NCI-H2029 (cell line): ENCODE data around the gene RDH12.
"Not testable (repeated sequence)": the region's sequence is repeated elsewhere in the genome, so short reads cannot be mapped to it uniquely, and the experiment has no call there.

Source experiments
- DNase-seq: peaks from one replicate; lab custom pipeline; 2025; lab: John Stamatoyannopoulos, UW

Gene RDH12

DNA sequence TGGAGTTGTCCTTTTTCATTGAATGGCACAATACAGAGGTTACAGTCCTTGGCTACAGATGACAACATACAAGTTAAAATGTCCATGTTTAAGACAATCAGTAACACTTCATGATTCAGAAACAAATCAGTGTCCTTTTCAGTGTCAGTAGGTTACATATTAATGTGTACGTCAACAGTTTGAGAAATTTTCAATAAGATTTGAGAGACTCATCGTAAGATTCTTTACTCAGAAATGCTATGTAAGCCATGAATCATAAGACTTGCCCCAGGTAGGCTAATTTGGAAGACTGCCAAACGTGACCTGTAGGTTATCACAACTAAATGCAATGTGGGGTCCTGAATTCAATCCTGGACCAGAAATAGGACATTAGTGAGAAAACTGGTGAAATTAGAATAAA, 3.5 kb downstream of the RDH12 start:
- no peak for DNase-seq

DNA sequence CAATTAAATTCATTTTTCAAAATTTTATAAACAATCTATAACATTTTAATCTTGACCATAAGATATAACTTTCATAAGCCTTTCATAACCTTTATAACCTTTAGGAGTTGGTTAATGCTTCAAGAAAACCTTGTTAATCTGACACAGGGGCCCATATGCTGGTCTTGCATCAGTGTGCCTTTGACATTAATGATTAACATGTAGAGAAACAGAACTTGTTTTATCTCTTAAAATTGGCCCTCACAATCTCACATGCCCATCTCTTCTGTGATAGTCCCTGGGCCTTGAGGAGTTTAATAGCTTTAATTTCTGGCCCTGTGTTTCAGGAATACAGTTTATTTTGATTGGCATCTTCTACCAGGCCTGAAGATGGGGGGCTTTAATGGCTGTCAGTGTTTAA, 7.7 kb downstream of the RDH12 start:
- not testable (repeated sequence) for DNase-seq

DNA sequence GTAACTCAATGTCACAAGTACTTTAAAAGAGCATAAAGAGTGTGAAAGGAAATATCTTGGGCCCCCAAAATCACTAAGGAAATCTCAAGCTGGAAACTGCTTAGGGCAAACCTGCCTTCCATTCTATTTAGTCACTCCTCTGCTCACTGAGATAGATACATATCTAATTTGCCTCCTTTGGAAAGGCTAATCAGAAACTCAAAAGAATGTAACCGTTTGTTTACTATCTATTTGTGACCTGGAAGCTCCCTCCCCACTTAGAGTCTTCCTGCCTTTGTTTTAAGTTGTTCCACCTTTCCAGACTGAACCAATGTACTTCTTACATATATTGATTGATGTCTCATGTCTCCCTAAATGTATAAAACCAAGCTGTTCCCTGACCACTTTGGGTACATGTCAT, 8.1 kb downstream of the RDH12 start:
- not testable (repeated sequence) for DNase-seq

DNA sequence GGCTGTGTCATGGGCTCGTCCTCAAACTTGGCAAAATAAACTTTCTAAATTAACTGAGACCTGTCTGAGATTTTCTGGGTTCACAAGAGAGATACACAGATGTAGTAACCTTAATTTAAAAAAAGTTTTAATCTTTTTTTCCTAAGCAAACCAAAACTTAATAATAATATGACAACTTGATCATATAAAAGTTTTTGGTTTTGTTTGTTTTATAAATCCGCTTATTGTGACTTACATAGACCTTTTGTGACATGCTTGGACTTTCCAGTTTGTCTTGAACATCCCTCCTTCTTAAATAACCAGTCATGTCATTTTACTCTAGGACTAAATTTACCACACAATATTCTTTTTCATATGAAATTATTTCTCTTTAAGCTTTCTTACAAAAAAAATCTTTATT, 8.5 kb downstream of the RDH12 start:
- DNase-seq = no peak

DNA sequence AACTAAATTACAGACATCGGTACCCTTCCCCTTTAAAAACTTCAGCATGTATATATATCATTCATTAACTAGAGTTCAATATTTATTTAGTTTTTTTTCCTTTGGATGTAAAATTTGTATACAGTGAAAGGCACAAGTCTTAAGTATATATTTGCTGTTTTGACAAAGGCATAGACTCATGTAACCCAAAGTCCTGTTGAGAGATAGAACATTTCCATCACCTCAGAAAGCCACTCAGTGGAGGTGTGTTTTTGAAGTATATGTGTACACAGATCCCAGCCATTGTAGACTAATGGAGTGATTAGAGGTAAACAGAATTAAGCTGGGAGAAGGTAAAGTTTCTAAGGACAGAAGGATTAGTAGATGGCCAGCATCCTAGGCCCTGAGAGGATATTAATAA, 15.4 kb downstream of the RDH12 start:
- no peak for DNase-seq

DNA sequence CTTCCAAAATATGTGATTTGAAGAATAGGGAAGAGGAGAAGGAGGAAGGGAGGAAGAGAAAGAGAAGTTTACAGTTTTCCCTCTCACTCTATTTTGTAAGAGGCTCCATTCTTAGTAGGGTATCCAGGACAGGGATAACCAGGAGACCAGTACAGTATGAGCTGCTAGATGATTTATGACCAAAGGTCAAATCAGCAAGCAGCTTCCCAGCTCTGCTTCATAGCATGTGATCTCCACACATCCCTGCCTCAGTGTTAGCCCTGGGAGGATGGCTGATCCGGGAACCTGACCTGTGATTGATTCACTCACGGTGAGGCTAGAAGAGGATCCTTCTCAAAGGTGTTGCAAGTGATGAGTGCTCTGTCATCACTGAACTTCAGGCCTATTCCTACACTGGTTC, 16.6 kb downstream of the RDH12 start:
- no peak for DNase-seq

DNA sequence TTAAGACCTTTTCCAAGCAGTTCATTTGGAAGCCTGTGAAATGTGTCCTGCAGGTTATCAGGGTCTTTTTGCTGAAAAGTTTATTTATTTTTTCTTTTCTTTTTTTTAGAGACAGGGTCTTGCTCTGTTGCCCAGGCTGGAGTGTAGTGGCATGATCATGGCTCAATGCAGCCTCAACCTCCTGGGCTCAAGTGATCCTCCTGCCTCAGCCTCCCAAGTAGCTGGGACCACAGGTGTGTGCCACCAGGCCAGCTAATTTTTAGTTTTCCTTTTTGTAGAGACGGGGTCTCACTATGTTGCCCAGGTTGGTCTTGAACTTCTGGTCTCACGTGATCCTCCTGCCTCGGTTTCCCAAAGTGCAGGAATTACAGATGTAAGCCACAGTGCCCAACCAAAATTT, 17.7 kb downstream of the RDH12 start:
- not testable (repeated sequence) for DNase-seq

DNA sequence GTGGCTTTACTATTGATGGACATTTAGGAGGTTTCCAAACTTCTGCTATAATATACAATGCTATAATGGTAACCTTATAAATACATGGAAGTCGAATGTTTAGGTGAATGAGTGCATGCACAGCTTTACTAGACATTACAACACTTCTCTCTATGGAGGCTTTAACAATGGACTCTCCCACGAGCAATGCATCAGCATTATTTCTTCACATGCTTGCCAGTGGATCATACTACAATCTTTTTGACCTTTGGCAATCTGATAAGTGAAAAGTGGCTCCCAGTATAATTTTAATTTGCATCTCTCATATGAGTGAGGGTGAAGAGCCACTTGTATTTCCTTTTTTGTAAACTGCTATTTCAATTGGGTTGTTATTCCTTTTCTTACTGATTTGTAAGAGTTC, 18.2 kb downstream of the RDH12 start:
- no peak for DNase-seq

DNA sequence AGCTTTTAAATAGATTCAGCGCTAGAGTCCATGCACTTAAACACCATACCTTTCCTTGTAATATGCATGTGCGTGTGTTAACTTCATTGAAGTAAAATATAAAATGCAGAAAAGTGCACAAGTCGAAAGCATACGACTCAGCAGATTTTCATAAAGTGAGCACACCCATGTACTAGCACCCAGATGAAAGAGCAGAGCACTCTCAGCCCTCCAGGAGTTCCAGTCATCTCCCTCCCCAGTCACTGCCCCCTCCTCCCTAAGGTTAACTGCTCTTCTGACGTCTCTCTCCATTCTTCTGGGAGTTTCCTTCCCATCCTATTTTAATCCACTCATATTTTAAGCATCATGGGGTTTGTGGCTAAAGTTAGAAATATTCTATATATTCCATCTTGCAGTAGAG, 20.2 kb downstream of the RDH12 start:
- no peak for DNase-seq

DNA sequence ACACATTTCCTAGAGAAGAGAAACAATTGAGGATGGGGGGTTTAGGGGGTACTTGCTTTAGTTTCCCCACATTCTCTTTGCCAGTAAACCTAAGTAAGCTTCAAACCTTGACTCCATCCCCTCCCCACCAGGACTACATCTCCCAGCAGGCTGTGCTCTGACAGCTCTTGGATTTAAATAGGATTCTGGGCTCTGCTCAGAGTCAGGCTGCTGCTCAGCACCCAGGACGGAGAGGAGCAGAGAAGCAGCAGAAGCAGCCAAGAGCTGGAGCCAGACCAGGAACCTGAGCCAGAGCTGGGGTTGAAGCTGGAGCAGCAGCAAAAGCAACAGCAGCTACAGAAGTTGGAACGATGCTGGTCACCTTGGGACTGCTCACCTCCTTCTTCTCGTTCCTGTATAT, 20.6 kb downstream of the RDH12 start:
- DNase-seq = no peak

DNA sequence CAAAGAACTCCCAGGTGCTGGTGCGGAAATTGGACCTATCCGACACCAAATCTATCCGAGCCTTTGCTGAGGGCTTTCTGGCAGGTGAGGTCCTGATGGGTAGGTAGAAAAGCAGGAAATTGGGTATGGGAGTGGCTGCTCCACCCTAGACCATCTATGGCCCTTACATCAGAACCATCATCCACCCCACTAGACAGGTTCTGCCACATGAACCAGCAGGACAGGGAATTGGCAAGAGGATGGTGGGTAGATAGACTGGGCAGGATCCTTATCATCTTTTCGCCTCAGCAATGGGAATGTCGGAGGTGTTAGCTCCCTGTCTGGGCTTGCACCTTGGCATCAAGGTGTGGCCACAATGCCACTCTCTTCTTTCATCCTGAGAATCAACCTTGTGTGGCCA, 23.5 kb downstream of the RDH12 start:
- DNase-seq = no peak

DNA sequence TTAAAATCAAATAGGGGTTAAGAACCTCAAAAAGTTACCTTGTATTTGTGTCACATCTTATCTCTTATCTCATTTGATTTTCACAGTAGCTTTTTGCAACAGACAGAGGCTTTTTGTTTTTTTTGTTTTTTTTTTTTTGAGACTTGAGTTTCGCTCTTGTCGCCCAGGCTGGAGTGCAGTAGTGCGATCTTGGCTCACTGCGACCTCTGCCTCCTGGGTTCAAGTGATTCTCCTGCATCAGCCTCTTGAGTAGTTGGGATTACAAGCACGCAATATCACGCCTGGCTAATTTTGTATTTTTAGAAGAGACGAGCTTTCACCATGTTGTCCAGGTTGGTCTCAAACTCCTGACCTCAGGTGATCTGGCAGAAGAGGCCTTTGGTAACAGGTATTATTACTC, 25.7 kb downstream of the RDH12 start:
- no peak for DNase-seq

DNA sequence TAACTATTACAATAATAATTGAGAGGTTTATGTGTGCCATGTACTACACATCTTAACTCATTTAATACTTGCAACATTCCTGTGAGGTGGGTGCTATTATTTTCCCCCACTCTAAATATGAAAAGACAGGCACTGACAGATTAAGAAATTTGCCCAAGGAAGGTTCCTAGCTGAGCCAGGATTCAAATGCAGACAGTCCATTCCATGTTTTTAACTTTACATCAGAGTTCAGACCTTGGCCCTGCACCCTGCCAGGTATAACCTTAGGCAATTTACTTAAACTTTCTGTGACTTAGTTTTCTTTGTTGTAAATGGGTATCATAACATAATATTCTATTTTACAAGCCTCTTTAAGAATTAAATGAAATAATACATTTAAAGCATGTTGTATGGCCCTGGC, 26.6 kb downstream of the RDH12 start:
- DNase-seq = no peak

DNA sequence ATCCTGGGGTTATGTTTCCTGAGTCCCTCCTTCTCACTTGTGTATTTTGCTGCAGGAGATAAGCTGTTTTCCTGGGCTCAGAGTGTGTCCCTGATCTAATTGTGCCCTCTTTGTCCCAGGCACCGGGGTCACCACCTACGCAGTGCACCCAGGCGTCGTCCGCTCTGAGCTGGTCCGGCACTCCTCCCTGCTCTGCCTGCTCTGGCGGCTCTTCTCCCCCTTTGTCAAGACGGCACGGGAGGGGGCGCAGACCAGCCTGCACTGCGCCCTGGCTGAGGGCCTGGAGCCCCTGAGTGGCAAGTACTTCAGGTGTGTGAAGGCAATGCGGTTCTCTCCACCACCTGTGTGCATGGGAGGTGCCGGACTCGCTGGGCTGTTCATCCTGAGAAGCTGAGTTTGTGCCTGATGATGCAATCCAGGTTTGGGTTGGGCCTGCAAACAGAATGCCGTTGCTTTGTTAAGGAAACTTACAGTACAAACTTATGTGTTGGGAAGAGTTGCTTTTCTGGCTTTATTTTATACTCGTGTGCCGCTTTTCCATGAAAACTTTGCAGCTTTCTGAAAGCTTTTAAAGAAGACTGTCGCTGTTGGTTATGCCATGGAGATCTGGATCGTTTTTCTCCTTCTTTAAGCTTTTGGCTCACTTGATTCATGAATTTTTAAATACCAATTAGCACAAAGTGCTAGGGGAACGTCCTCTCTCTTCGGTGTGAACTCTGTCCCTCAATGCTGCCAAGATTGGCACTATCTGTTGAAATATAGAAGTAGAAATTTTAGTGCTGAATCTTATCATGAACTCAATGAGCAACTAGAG, 27.6 kb downstream of the RDH12 start:
- DNase-seq = no peak

DNA sequence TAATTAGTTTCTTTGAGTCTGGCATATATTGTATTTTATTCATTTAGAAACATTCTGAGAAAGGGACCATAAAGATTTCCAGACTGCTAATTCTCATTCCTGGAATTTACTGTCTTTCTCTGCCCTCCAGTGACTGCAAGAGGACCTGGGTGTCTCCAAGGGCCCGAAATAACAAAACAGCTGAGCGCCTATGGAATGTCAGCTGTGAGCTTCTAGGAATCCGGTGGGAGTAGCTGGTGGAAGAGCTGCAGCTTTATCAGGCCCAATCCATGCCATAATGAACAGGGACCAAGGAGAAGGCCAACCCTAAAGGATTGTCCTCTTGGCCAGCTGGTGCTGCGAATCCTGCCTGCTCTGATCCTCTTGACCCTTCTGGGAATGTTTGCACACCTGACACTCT, 31.9 kb downstream of the RDH12 start:
- DNase-seq = no peak

DNA sequence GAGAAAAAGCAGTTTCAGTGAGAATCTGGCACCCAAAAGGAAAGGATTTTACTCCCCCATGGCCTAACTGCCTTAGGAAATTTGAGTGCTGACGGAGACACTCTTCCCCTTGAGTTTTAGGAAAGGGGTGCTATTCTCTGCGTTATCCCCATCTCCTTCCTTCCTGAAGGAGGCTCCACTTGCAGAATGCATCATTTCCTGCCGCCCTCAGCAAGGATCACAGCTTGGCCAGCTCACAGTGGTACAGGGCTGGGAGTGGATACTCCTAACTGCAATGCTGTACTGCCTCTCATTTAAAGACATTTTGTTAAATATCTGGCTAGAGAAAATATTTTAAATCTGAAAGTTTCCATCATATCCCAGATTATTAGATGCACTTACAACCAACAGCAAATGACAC, 33.0 kb downstream of the RDH12 start:
- DNase-seq = no peak

DNA sequence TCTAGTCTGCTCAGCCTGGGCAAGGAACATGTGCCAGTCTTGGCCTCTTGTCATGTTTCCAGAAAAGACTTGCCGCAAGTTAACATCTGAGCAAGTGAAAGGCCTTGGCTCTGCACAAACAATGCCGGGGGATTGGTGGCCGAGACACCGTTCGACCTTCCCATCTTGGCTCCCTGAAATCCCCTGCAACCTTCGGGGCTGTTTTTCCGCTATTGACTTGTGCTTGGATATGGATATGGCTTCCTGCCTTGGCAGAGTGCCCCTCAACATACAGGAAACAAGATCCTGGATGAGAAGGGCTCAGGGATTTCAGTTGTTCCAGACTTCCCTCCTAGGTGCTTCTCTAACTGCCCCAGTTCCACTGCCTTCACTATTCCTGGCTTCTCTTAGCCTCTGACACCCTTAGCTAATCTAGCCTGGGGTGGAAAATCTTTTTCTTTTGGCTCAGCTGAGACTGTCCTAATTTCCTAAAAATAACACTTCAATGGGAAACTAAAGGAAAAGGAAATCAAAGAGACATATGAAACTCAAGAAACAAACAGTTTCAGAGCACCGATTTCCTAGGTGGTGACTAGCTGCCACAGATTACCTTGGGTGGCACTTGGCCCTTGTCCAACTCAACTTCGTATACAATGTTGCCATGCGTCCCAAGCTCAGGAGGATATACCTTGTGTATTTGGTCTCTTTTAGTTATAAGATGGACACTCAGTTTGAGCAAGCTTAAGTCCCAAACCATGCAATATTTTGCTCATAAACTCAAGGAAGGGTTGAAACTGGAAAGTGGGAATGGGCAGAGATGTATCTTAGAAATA, 33.9 kb downstream of the RDH12 start:
- no peak for DNase-seq

DNA sequence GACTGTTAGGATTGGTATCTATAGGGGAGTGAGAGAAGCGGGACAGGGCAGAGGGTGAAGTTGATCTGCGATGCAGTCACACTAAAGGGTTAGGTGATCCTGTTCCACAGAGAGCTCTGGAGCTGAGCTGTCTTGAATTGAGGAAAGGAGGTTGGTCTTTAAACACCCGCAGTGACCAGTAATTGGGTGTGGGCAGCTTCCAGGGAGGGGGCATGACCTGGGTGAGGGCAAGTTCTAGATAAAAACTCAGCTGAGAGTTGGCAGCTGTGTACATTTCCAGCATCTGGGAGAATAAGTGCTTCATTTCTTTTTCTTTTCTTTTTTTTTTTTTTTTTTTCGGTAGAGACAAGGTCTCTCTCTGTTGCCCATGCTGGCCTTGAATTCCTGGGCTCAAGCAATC, 35.1 kb downstream of the RDH12 start:
- no peak for DNase-seq

DNA sequence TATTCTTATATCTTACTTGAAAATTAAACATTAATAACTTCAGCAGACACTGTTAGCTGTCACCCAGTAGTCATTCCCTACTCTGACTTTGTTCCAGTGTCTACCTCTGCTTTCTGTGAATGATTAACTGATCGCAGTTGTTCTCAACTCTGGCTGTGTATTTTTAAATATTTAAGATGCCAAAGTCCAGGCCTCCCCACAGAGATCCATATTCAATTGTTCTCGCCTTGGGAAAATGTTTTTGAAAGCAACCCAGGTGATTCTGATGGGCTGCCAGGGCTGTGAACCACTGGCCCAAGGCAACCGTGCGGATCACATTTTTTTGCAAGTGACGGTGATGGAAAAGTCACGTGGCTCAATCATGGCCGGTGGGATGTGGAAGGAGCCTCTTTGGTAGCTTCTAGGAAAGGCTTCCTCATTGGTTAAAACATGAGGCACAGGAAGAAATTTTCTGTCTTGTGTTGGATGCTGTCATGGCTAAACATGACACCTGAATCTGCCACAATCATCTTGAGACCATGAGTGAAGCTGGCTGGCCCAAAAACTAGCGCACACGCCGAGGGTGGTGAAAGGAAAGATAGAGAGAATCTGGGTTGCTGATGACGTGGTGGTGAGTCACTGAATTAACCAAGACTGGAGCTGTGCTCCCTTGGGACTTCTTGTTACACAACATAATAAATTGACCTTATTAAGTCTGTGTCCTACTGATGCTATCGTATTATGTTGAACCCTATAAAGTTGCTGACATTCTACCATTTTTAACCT, 37.2 kb downstream of the RDH12 start:
- DNase-seq = no peak

DNA sequence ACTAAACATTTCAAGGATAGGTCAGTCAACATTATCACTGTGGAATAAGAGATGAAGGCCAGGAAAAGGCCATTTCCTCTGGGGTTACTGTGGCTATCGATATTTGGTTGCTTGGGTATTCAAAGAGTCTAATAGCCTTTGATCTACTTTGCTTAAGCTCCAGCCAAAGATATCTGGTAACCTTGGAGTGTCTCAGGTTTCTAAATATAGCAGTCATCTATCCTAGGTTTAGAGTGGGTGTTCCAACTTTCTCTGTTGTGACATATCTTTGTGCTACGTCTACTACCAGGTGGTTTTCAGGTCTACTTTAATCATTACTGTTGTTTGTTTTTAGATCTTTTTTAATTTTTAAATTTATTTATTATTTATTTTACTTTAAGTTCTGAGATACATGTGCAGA, 42.4 kb downstream of the RDH12 start:
- no peak for DNase-seq

DNA sequence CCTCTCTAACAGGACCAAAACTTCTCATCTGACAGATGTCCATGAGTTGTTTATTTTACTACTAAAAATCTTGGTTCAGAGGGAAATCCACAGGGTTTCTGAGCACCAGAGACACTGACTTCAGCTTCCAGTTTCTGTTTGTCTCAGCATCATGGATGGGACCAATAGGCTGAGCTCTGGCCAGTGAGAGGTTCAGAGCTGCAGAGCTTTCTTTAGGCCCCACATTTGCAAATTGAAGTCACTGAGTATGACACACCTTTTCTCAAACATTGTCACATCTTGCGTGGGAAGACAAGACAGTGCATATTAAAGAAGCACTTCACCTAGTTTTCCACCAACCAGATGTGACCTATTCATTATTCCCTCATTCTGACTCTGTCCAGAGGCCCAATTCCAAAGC, 45.2 kb downstream of the RDH12 start:
- no peak for DNase-seq

DNA sequence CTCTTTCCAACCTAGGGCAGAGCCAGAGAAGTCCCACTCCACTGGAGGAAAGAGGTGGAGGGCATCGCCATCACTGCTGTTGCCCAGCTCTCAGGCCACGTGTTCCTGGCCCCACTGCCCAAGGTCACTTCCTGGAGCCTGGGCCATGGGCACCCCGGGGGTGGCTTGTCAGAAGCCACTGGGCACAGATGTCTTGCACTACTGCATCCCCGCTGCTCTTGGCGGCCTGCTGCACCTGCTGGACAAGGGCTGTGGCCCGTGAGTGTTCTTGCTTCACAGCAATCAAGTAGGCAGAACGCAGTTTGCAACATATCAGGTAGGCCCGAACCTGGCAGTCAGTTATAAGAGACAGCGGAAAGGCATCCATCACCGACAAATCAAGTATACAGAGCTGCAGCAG, 46.6 kb downstream of the RDH12 start:
- DNase-seq = no peak
